Measurements from ENCODE around the gene TBX15.

Gene TBX15

GRCh38 chr1:119001181-119002027 lies 13.3 kb upstream of the TBX15 start:
- ATAC-seq (no peak), DNase-seq (no peak)

GRCh38 chr1:119000371-119001180 lies 12.4 kb upstream of the TBX15 start:
- DNase-seq (no peak), ATAC-seq (no peak)

DNA sequence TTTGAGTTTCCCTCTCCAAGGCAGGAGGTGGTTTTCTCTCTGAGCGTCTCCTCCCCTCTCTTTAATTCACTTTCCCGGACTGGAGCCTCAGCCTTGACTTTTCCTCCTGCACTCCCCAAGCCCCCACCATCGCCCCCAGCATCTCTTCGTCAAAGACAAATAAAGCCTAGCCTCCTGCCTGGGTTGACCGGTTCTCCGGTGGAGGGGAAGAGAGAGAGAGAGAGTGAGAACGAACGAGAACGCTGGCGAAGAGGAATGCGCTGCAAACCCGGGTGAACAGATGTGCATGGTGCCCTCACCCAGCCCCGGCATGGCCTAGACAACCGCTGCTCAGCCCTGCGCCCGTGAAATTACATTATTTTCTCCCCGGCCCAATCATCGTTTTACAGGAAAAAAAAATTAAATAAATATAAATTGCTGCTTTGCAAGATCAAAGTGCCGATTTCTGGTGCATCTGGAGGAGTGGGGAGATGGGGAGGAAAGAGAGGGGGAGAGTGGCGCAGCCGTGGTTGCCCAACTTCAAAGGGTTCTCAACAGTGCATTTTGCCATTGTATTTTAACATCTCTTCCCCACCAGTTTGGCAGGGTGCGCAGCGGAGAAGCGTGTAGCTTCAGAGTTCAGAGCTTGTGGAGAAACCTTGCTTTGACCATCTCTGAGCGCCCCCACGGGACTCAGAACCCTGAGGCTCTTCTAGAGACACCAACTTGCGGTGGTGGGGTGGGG lies 11.4 kb upstream of the TBX15 start:
- no peak for DNase-seq
- ATAC-seq: no peak

- DNase-seq (no peak), ATAC-seq (no peak)
Observed at GRCh38 chr1:118998171-118998570, 10.0 kb upstream of the TBX15 start.

GRCh38 chr1:118997225-118997624 lies 9.1 kb upstream of the TBX15 start:
- no peak for ATAC-seq
- DNase-seq: no peak

DNA sequence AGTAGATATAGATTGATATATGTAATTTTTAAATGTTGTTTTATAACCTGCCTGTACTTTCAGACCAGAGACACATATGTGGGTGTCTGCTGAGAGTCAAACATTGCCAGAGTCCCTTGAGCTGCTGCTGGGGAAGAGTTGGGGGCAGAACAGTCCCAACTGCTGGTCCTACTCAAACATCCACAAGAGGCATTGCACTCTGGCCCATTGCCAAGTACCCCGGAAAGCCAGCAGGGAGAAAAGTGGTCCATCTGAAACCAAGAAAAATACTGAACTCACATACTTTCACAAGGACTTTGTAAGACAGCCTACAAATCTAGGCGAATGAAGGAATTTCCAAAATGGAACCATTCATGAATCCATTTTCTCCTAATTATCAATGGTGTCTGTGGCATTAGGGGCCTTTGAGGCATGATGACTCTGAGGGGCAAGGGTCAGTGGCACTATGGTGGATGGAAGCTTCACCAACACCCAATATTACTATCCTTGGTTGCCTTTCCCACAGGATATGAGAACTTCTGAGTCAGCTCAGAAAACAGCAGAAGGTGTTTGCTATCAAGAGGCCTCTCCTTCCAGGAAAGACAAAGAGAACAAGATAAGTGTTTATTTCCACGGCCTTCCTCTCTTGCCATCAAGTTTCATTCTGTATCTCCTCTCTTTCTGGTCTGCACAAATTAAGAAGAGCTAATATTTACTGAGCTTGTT lies 7.3 kb upstream of the TBX15 start:
- ATAC-seq: no peak
- DNase-seq: no peak

GRCh38 chr1:118993700-118994026 lies 5.5 kb upstream of the TBX15 start:
- ATAC-seq (no peak), DNase-seq (no peak)

DNA sequence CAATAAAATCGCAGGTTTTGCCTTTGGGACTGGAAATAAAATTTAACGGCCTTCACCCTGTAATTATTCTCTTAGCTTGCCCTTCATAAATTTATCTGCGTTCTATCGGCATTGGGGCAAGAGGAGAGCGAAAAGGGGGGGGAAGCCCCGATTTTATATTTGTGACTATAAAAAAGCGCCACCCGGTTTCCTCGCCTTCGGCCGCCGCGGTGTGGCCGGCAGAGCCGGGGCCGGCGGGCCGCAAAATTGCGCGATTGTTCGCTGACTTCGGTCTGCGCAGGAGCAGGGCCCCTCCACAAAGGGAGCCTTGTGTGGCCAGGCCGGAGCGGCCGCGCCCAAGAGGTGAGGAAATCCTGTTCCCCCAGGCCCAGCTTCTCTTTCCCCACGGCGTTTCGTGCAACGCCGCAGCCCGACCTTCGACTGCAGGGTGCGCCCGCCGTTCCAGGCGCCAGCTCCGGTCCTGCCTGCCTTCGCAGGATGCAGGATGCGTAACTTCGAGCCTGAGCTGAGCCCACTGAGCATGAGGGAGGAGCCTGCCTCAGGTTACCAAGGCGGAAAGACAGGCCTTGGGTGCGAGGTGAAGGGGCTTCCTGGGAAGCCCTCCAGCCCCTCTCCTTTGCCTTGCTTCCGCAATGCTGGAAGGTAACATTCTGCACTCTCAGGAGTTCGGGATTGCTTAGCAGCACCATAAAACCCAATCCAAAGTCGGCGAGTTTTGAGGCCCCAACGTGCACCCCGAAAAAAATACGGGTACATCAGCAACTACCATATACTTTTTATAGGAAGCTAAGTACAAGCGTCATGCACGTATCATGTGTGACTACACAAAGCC lies 4.9 kb upstream of the TBX15 start:
- ATAC-seq: no peak
- DNase-seq: no peak

GRCh38 chr1:118992237-118992825 lies 4.2 kb upstream of the TBX15 start:
- no peak for ATAC-seq
- no peak for DNase-seq

DNA sequence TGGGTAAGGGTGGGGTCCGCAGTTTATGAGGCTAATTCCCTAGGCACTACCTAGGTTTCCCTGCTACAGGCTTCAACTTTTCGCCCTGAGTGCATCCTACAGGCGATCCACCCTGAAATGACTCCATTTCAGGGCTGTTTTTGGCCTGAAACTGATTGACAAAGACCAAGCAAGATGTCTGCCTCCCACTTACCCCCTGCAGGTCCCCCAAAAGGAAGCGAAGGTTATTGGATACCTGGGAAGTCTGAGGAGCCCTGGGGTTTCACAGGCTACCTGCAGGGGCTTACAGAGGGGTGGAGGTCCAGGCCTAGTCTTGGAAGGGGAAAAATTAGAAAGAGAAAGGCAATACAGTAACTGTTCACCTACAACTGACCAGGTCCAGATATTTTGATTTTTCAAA lies 3.3 kb upstream of the TBX15 start:
- DNase-seq (no peak), ATAC-seq (no peak)

DNA sequence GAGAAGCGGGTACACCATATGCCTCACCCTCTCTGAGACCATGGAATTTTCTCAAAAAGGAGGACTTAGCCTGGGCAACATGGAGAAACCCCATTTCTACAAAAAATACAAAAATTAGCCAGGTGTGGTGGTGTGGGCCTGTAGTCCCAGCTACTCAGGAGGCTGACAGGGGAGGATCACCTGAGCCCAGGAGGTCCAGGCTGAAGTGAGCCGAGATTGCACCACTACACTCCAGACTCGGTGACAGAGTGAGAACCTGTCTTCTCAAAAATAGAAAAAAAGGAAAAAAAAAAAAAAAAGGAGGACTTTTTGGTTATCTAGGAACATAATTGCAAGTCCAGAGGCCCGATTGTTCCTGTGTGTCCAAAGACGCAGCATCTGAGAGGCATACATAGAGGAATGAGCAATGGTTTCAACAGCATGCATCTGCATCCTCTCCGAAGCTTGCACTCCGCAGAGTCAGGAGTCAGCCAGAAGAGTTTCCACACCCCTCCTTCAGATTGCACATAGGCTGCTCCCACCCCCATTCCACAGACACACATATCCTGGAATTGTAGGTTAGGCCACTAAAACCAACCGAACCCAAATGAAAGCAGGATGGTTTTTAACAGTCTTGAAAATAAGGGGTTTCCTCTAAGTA lies 2.5 kb upstream of the TBX15 start:
- ATAC-seq (no peak), DNase-seq (no peak)

DNA sequence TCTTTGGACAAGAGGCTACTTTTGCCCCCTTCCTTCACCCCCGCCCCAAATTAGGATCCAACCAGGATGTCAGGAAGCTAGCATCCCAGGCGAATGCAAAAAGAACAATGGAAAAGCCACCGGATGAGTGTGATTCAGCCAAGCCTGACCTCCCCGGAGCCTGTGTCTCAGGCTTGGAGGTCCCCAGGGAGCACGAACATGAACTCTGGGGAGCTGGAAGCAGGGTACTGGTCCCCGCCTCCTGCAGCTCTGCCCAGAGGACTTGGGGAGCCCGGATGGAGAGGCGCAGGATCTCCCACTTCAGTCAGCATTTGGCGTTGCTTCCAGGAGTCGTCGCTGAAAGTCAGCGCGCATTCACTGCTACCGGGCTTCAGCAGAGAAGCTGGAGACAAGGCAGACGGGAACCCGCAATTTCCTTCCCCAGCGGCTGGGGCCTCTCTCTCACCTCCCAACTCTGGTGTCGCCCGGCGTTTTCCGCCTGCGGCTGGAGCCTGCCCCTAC lies 1.8 kb upstream of the TBX15 start:
- DNase-seq: no peak
- ATAC-seq: no peak

- no peak for DNase-seq
- ATAC-seq: no peak
Observed at GRCh38 chr1:118989006-118989815, 1.1 kb upstream of the TBX15 start.

- DNase-seq (no peak), ATAC-seq (no peak)
Observed at GRCh38 chr1:118987468-118988185, 516 bp downstream of the TBX15 start.

GRCh38 chr1:118986555-118987467 lies 1.3 kb downstream of the TBX15 start:
- ATAC-seq (no peak), DNase-seq (no peak)

DNA sequence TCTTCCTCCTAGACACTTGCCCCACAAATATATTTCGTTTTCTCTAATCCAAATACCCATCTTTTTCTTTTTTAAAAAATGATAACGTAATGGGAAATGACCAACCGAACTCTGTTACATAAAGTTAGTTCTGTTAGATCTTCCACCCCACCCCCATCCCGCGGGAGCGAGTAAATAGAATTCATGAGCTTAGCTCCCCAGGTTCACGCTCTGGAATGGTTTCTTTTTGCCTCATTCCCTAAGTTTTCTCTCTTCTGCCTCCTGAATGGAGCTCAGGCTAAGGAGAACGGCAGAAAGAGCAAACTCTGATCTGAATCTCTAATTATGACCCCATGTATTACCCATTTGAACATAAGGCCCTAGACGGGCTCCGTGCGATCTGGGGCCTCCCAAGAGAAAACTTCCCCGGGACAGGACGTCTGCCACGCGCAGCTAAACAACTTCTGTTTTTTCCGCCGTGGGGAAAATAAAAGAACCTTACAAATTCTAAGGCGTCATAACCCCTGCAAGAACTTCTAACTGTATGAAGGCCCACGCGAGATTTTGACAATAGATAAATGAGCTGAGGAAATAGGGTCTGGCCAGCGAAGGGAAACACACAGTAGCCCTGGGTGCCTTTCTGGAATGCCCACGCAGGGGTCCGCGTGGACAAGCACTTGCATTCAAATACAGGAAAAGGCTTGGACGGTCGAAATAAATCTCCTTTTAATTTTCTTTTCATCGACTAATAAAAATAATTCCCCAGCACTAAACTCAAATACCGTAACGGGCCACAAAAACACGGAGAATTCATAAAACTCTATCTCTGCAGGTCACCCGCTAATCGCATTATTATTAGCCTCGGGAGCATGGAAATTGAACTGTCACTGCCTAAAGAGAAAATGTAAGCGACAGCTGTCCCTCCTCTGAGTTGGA lies 2.2 kb downstream of the TBX15 start:
- no peak for DNase-seq

More for the DNA sequence above, 2.2 kb downstream of the TBX15 start:
- ATAC-seq: no peak
